ENCODE data around the gene COL20A1. TPM values are rescaled to one million over a fixed set of nuclear protein-coding genes. Genes with fewer than 3 reads are reported as not detected.

COL20A1 gene
- total RNA-seq, 1 donor from 2014 or later = not detected

- Mint-ChIP-seq H3K27ac (ENCODE audit: unreplicated experiment) (no peak overlapping the region), H3K27me3 (ENCODE audit: unreplicated experiment) (peaks cover 5% of the 10 kb centered on the region), H3K4me3 (ENCODE audit: unreplicated experiment) (no peak overlapping the region), H3K9me3 (ENCODE audit: unreplicated experiment) (no peaks in the 10 kb centered on the region), H3K4me1 (ENCODE audit: unreplicated experiment) (peaks cover 3% of the 10 kb centered on the region), H3K36me3 (ENCODE audit: low read depth, unreplicated experiment) (no peaks in the 10 kb centered on the region)
- TF ChIP-seq CTCF (IDR thresholded peaks at IDR 0.05; ENCODE audit: unreplicated experiment) = no peak
- no peak for DNase-seq (ENCODE audit: low spot score)
These were observed 83.6 kb downstream of the COL20A1 start for GRCh38 chr20:63376283-63377250.

- Mint-ChIP-seq H3K36me3 (ENCODE audit: low read depth, unreplicated experiment) (no peaks in the 10 kb centered on the region), H3K4me1 (ENCODE audit: unreplicated experiment) (peaks cover 3% of the 10 kb centered on the region), H3K27ac (ENCODE audit: unreplicated experiment) (no peak overlapping the region), H3K9me3 (ENCODE audit: unreplicated experiment) (no peaks in the 10 kb centered on the region), H3K4me3 (ENCODE audit: unreplicated experiment) (no peak overlapping the region), H3K27me3 (ENCODE audit: unreplicated experiment) (peaks cover 5% of the 10 kb centered on the region)
- no peak for TF ChIP-seq CTCF (IDR thresholded peaks at IDR 0.05; ENCODE audit: unreplicated experiment)
- no peak for DNase-seq (ENCODE audit: low spot score)
These were observed 84.4 kb downstream of the COL20A1 start for GRCh38 chr20:63377256-63377941.

- peaks cover 5% of the 10 kb centered on the region for H3K27me3 Mint-ChIP-seq (ENCODE audit: unreplicated experiment)
- TF ChIP-seq CTCF (IDR thresholded peaks at IDR 0.05; ENCODE audit: unreplicated experiment) = no peak
- H3K4me1 Mint-ChIP-seq (ENCODE audit: unreplicated experiment) = peaks cover 3% of the 10 kb centered on the region
- H3K9me3 Mint-ChIP-seq (ENCODE audit: unreplicated experiment) = no peaks in the 10 kb centered on the region
- H3K27ac Mint-ChIP-seq (ENCODE audit: unreplicated experiment) = no peak overlapping the region
- H3K4me3 Mint-ChIP-seq (ENCODE audit: unreplicated experiment) = no peak overlapping the region
- no peaks in the 10 kb centered on the region for H3K36me3 Mint-ChIP-seq (ENCODE audit: low read depth, unreplicated experiment)
- no peak for DNase-seq (ENCODE audit: low spot score)
These were observed 85.0 kb downstream of the COL20A1 start for GRCh38 chr20:63377951-63378381.

- DNase-seq (ENCODE audit: low spot score) = no peak
- Mint-ChIP-seq H3K27ac (ENCODE audit: unreplicated experiment) (no peak overlapping the region), H3K36me3 (ENCODE audit: low read depth, unreplicated experiment) (no peaks in the 10 kb centered on the region), H3K27me3 (ENCODE audit: unreplicated experiment) (peaks cover 5% of the 10 kb centered on the region), H3K9me3 (ENCODE audit: unreplicated experiment) (no peaks in the 10 kb centered on the region), H3K4me1 (ENCODE audit: unreplicated experiment) (peaks cover 3% of the 10 kb centered on the region), H3K4me3 (ENCODE audit: unreplicated experiment) (no peak overlapping the region)
- no peak for TF ChIP-seq CTCF (IDR thresholded peaks at IDR 0.05; ENCODE audit: unreplicated experiment)
These were observed 85.6 kb downstream of the COL20A1 start for GRCh38 chr20:63378626-63379025.
